Transverse colon (tissue), 4 donors: Measurements from ENCODE around the gene CMTM2. TPM values are rescaled to one million over a fixed set of nuclear protein-coding genes. Genes with fewer than 3 reads are reported as not detected.

Source experiments
- DNase-seq: peaks from one replicate; pipeline ENCODE4 v3.0.0-alpha.2; 2019
- H3K27ac ChIP-seq, 4 donors: fragments of 200-600 bp; sonication (generic); 2 replicates each; pipeline ENCODE4 v1.5.1; 2016 to 2018; ENCODE audit warnings: inconsistent platforms in 4 of 4
- H3K27me3 ChIP-seq: fragments of 200-600 bp; sonication (generic); 2 replicates; pipeline ENCODE4 v1.5.1; 2017; ENCODE audit warnings: inconsistent platforms
- H3K36me3 ChIP-seq, 4 donors: fragments of 200-600 bp; sonication (generic); 2 replicates each; pipeline ENCODE4 v1.5.1; 2017 to 2019; ENCODE audit warnings: inconsistent platforms in 4 of 4
- H3K4me1 ChIP-seq, 4 donors: fragments of 200-600 bp; sonication (generic); 2 replicates each; pipeline ENCODE4 v1.5.1; 2017 to 2020; ENCODE audit warnings: inconsistent platforms in 4 of 4
- H3K4me3 ChIP-seq, 4 donors: fragments of 200-600 bp; sonication (generic); 1 replicate in 1 of 4; 2 replicates in 3 of 4; pipeline versions ENCODE4 v1.5.1 to v1.6.1; 2017 to 2019; ENCODE audit warnings: inconsistent platforms in 4 of 4
- H3K9me3 ChIP-seq, 2 donors: fragments of 200-600 bp; sonication (generic); 2 replicates each; pipeline ENCODE4 v1.5.1; 2017 to 2019; ENCODE audit warnings: inconsistent platforms in 2 of 2
- CTCF ChIP-seq, 5 experiments: fragments of 200-600 bp in 3 of 5; fragments of 450-650 bp in 2 of 5; sonication (generic) in 3 of 5; IDR thresholded peaks; 1 replicate in 2 of 5; 2 replicates in 3 of 5; pipeline ENCODE4 v1.5.1; 2016 to 2017; ENCODE audit warnings: antibody characterized with exemption in 5 of 5, inconsistent platforms in 3 of 5, mild to moderate bottlenecking in 2 of 5, moderate library complexity in 1 of 5
- EP300 ChIP-seq: sonication (generic); formaldehyde crosslinking; IDR thresholded peaks from one replicate; pipeline ENCODE4 v1.6.1; 2017; ENCODE audit warnings: antibody characterized with exemption, low read depth
- POLR2A ChIP-seq: fragments of 450-650 bp; IDR thresholded peaks from one replicate; pipeline ENCODE4 v1.6.1; 2016; ENCODE audit warnings: antibody characterized with exemption, mild to moderate bottlenecking, moderate library complexity
- POLR2AphosphoS5 ChIP-seq, 3 donors: sonication (generic); formaldehyde crosslinking; IDR thresholded peaks; one replicate each; pipeline ENCODE4 v1.6.1; 2016; ENCODE audit warnings: antibody characterized with exemption in 3 of 3
- WGBS, 2 donors: methylation state at CpG; one replicate each; pipeline ENCODE4 v1.1.5; 2018; ENCODE audit warnings: low coverage in 1 of 2; 5-methylcytosine and 5-hydroxymethylcytosine counted together
- in situ Hi-C, 4 donors: fragments of 200-750 bp; cut with MboI; loops; one replicate each; pipeline versions ENCODE4 v1.15.0 to v1.15.1; 2017; ENCODE audit warnings: low sequenced_read_pairs in 3 of 4, low pct_ligation_motif_present in 1 of 4, low pct_unique_long_range_greater_than_20kb in 1 of 4
- intact Hi-C: fragments of 100-400 bp; cut with DNase I; formaldehyde crosslinking; loops from one replicate; pipeline ENCODE4 v1.15.1; 2023; ENCODE audit warnings: low total_unique reads
- small RNA-seq, 4 donors: library from RNA; depleted of rRNA; stranded (forward); fragments of <200 nt; gene quantifications; one replicate each; pipeline ENCODE3, GENCODE V24; 2016
- total RNA-seq, 4 donors: library from RNA; depleted of rRNA; stranded (reverse); fragments of >200 nt; gene quantifications; one replicate each; pipeline ENCODE4 v1.1.0, GENCODE V29; 2016

CMTM2 gene
- total RNA-seq, 4 donors from 2014 or later = 0.48 TPM; not detected in 3

- Histone ChIP-seq H3K4me1 (no peaks in the 10 kb centered on the region), H3K9me3 (no peaks in the 10 kb centered on the region), H3K4me3 (no peak overlapping the region), H3K36me3 (peaks cover 0 to 5% (median 0%) of the 10 kb centered on the region in 4 donors), H3K27me3 (no peaks in the 10 kb centered on the region), H3K27ac (no peak overlapping the region)
- 88 to 93% methylated on average over 3 to 4 of the region's 4 CpGs for WGBS, 2 donors
- TF ChIP-seq POLR2A = no peak
- TF ChIP-seq POLR2AphosphoS5 (IDR thresholded peaks at IDR 0.05) = no peak
- no peak for TF ChIP-seq CTCF (IDR thresholded peaks at IDR 0.05)
- TF ChIP-seq EP300 = no peak
- DNase-seq = no peak
- in situ Hi-C loops (no loop called here), intact Hi-C loops (no loop called here)
These were observed 55.4 kb downstream of the CMTM2 start for GRCh38 chr16:66634527-66635196.

- in situ Hi-C loops = no loop called here
- Histone ChIP-seq H3K4me3 (no peak overlapping the region), H3K9me3 (no peaks in the 10 kb centered on the region), H3K36me3 (peaks cover 0 to 5% (median 0%) of the 10 kb centered on the region in 4 donors), H3K27ac (no peak overlapping the region), H3K27me3 (no peaks in the 10 kb centered on the region), H3K4me1 (no peaks in the 10 kb centered on the region)
- intact Hi-C loops = no loop called here
- DNase-seq = no peak
- TF ChIP-seq EP300 (no peak), CTCF (IDR thresholded peaks at IDR 0.05) (no peak), POLR2A (no peak), POLR2AphosphoS5 (IDR thresholded peaks at IDR 0.05) (no peak)
- WGBS, 2 donors = 84% methylated on average over 6 of the region's 6 CpGs; no CpG with 5 or more reads in 1 of the 2 donors
These were observed 56.1 kb downstream of the CMTM2 start for GRCh38 chr16:66635406-66635805.

GRCh38 chr16:66636199-66636598 lies 56.9 kb downstream of the CMTM2 start:
- no peak overlapping the region for H3K4me3 ChIP-seq
- 85% methylated on average over 5 of the region's 5 CpGs; no CpG with 5 or more reads in 1 of the 2 donors for WGBS, 2 donors
- no peak for DNase-seq
- intact Hi-C loops (no loop called here), in situ Hi-C loops (no loop called here)
- H3K36me3 ChIP-seq = peaks cover 0 to 5% (median 0%) of the 10 kb centered on the region in 4 donors
- no peaks in the 10 kb centered on the region for H3K27me3 ChIP-seq
- no peaks in the 10 kb centered on the region for H3K9me3 ChIP-seq
- TF ChIP-seq CTCF (IDR thresholded peaks at IDR 0.05) (no peak), EP300 (no peak), POLR2A (no peak), POLR2AphosphoS5 (IDR thresholded peaks at IDR 0.05) (no peak)
- no peaks in the 10 kb centered on the region for H3K4me1 ChIP-seq
- H3K27ac ChIP-seq = no peak overlapping the region

DNA sequence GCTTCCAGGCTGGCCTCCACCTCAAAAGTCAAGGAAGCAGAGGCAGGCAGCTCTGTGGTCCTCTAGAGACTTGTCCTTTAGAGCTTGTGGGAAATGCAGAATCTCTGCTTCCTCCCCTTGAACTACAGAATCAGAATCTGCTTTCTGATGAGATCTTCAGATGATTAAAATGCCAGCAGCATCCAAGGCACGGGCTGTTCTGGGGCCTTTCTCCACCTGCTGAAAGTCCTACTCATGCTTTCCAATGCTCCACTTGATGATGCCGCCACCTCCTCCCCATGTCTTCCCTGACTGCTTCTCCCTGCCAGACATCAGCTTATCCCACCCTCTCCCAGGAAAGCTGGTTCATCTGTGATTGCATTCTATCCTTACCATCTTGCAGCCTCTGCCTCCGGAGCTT lies 58.5 kb downstream of the CMTM2 start:
- no peak for TF ChIP-seq POLR2AphosphoS5 (IDR thresholded peaks at IDR 0.05)
- no peak for TF ChIP-seq CTCF (IDR thresholded peaks at IDR 0.05)
- no peak for TF ChIP-seq POLR2A
- no peak for TF ChIP-seq EP300
- intact Hi-C loops = no loop called here
- no peak overlapping the region for H3K4me3 ChIP-seq
- WGBS, 2 donors = 91 to 100% methylated on average over 2 to 3 of the region's 3 CpGs
- H3K27ac ChIP-seq = no peak overlapping the region
- H3K27me3 ChIP-seq = no peaks in the 10 kb centered on the region
- no peak for DNase-seq
- H3K9me3 ChIP-seq = no peaks in the 10 kb centered on the region
- in situ Hi-C loops = no loop called here
- no peaks in the 10 kb centered on the region for H3K4me1 ChIP-seq
- H3K36me3 ChIP-seq = peaks cover 0 to 5% (median 0%) of the 10 kb centered on the region in 4 donors

Small RNA genes within 50 kb of the gene (small RNA-seq; reads per million reads assigned to genes)
- 0 reads per million in 4 donors for gene CKLF-CMTM1

Other genes starting within 250 kb of the CMTM2 start
- gene CDH5, start 212.8 kb upstream of the CMTM2 start, total RNA-seq = 10 to 100 TPM in 1 of 4 donors, 1 to 10 TPM in 3; 6.0 to 18.1 (median 6.8) TPM
- under 1 TPM in 1 of 4 donors, not detected in 3; 0.40 TPM for gene BEAN1, start 152.2 kb upstream of the CMTM2 start, total RNA-seq
- 10 to 100 TPM; 15.7 to 20.6 (median 16.6) TPM for gene TK2, start 29.3 kb upstream of the CMTM2 start, total RNA-seq
- 100 to 1,000 TPM in 1 of 4 donors, 10 to 100 TPM in 3; 25.3 to 108 (median 39.1) TPM for gene CKLF, start 26.9 kb upstream of the CMTM2 start, total RNA-seq
- gene CMTM1, start 13.0 kb upstream of the CMTM2 start, total RNA-seq = 10 to 100 TPM in 1 of 4 donors, 1 to 10 TPM in 2, not detected in 1; 2.0 to 34.2 (median 4.0) TPM
- gene CMTM3, start 25.2 kb downstream of the CMTM2 start, total RNA-seq = 10 to 100 TPM in 1 of 4 donors, 1 to 10 TPM in 2, not detected in 1; 2.4 to 11.6 (median 6.1) TPM
- gene CMTM4, start 117.3 kb downstream of the CMTM2 start, total RNA-seq = 100 to 1,000 TPM in 3 of 4 donors, 10 to 100 TPM in 1; 77.0 to 167 (median 163) TPM
- gene DYNC1LI2, start 172.1 kb downstream of the CMTM2 start, total RNA-seq = 100 to 1,000 TPM; 199 to 393 (median 284) TPM
- under 1 TPM in 1 of 4 donors, not detected in 3; 0.32 TPM for gene TERB1, start 222.1 kb downstream of the CMTM2 start, total RNA-seq